ENCODE results near the gene STPG4. TPM values are rescaled to one million over a fixed set of nuclear protein-coding genes. Genes with fewer than 3 reads are reported as not detected.

The STPG4 gene
- total RNA-seq, 1 donor from 2014 or later, result under 0.01 TPM

DNA sequence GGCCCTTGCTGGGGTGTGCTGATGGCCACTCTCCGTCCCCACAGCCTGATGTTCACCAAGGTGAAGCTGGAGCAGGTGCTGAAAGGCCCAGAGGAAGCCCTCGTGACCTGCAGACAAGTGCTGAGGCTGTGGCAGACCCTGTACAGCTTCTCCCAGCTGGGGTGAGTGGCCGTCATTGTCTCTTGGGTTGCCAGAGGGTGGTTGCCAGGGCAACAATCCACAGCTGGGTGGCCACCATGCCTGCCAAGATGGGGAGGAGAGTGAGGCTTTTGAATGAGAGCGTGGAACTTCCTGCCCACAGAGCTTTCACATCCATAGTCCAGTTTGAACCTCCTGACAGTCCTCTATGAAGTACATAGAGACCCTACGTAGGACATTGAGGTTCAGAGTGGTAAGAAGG is 108.8 kb downstream of the STPG4 start:
- DNase-seq (ENCODE audit: low read depth), result no peak

DNA sequence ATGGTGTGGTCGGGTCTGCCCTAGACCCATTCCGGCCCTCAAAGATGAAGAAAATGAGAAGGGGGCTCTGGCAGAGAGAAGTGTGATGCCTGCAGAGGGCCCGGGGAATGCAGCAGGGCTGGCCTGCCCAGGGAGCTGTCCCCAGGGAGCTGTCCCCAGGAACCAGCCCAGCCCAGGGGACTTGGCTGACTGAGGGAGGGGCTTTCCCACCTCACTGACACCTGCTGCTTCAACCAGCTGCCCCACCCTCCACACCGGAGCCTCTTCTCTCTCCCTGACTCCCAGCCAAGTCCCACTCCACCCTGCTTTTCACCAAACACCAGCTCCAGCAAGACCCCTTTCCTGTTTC is 111.2 kb downstream of the STPG4 start:
- DNase-seq (ENCODE audit: low read depth), result no peak
- TF ChIP-seq, protein P1, sequence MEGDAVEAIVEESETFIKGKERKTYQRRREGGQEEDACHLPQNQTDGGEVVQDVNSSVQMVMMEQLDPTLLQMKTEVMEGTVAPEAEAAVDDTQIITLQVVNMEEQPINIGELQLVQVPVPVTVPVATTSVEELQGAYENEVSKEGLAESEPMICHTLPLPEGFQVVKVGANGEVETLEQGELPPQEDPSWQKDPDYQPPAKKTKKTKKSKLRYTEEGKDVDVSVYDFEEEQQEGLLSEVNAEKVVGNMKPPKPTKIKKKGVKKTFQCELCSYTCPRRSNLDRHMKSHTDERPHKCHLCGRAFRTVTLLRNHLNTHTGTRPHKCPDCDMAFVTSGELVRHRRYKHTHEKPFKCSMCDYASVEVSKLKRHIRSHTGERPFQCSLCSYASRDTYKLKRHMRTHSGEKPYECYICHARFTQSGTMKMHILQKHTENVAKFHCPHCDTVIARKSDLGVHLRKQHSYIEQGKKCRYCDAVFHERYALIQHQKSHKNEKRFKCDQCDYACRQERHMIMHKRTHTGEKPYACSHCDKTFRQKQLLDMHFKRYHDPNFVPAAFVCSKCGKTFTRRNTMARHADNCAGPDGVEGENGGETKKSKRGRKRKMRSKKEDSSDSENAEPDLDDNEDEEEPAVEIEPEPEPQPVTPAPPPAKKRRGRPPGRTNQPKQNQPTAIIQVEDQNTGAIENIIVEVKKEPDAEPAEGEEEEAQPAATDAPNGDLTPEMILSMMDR (IDR thresholded peaks at IDR 0.05; ENCODE audit: insufficient read depth, low read length, severe bottlenecking), result no peak
- no peak for FAIRE-seq
- H3K36me3 ChIP-seq (ENCODE audit: control insufficient read depth, insufficient read depth, low read length), result peaks cover 13% of the 10 kb centered on the region
- no peaks in the 10 kb centered on the region for H3K27me3 ChIP-seq (ENCODE audit: control insufficient read depth, insufficient read depth, low read length)
- no peak overlapping the region for H3K4me3 ChIP-seq (ENCODE audit: low read depth, low read length)

More for the DNA sequence above, 108.8 kb downstream of the STPG4 start:
- Histone ChIP-seq H3K4me3 (ENCODE audit: low read depth, low read length) (no peak overlapping the region), H3K36me3 (ENCODE audit: control insufficient read depth, insufficient read depth, low read length) (peaks cover 20% of the 10 kb centered on the region), H3K27me3 (ENCODE audit: control insufficient read depth, insufficient read depth, low read length) (no peaks in the 10 kb centered on the region)
- TF ChIP-seq, protein P1 (IDR thresholded peaks at IDR 0.05; ENCODE audit: insufficient read depth, low read length, severe bottlenecking), result no peak
- no peak for FAIRE-seq

DNA sequence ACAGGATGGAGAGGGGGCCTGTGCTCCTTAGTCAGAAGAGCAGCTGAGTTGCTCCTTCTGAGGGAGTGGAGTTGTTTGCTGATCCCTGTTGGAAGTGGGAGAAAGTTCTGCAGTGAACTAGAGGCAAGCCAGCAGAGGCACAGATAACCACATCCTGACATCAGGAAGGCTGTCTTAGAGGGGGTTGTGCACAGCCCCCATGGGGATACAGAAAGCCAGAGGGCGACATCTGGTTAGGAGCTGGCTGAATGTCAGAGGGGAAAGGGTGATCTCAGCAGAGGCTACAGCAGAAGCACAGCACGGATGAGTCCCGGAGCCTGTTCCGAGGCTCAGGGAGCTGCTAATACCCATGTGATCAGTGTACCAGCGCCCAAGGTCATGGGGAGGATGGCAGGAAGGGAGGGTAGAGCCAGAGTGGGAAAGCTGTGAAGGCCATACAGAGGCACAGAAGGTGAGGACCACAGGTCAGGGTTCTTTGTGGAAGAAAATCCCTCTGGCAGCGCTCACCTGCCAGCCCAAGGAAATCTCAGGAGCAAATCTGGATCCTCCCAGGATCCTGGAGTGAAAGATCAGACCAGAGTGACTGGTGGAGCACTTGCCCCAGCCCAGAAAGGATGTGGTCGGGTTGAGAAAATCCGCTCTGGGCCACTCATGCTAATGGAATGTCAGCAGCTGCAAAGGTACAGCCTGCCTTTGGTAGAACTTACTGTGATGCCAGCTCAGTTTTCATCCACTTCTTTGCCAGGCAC is 111.8 kb downstream of the STPG4 start:
- TF ChIP-seq, protein P1 (IDR thresholded peaks at IDR 0.05; ENCODE audit: insufficient read depth, low read length, severe bottlenecking), result no peak
- FAIRE-seq, result peak; percentile 89
- Histone ChIP-seq H3K36me3 (ENCODE audit: control insufficient read depth, insufficient read depth, low read length) (peaks cover 13% of the 10 kb centered on the region), H3K27me3 (ENCODE audit: control insufficient read depth, insufficient read depth, low read length) (no peaks in the 10 kb centered on the region), H3K4me3 (ENCODE audit: low read depth, low read length) (no peak overlapping the region)
- DNase-seq (ENCODE audit: low read depth), result peak; percentile 93

- Histone ChIP-seq H3K4me3 (ENCODE audit: low read depth, low read length) (no peak overlapping the region), H3K27me3 (ENCODE audit: control insufficient read depth, insufficient read depth, low read length) (no peaks in the 10 kb centered on the region), H3K36me3 (ENCODE audit: control insufficient read depth, insufficient read depth, low read length) (peaks cover 10% of the 10 kb centered on the region)
- TF ChIP-seq, protein P1 (IDR thresholded peaks at IDR 0.05; ENCODE audit: insufficient read depth, low read length, severe bottlenecking), result no peak
- DNase-seq (ENCODE audit: low read depth), result no peak
- no peak for FAIRE-seq
These were observed 113.0 kb downstream of the STPG4 start for GRCh38 chr2:47041891-47042684.

DNA sequence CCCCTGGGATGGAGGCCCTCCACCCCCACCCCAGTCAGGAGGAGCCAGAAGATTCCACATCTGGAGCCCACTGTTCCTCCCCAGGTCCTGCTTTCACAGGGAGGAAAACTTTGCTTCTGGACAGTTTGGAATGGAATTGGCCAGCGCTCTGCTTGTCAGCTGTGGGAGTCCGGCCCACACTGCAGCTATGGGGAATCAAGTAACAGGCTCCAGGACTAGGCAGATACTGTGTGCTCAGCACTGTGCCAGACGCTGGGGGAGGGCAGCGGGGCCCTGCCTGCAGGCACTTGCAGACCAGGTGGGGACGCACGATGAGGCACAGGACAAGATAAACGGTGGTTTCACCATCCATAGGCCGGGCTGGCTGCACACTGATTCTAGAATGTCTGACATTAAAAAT is 114.0 kb downstream of the STPG4 start:
- FAIRE-seq, result no peak
- no peaks in the 10 kb centered on the region for H3K27me3 ChIP-seq (ENCODE audit: control insufficient read depth, insufficient read depth, low read length)
- H3K4me3 ChIP-seq (ENCODE audit: low read depth, low read length), result no peak overlapping the region
- no peak for DNase-seq (ENCODE audit: low read depth)
- TF ChIP-seq, protein P1 (IDR thresholded peaks at IDR 0.05; ENCODE audit: insufficient read depth, low read length, severe bottlenecking), result no peak
- peaks cover 7% of the 10 kb centered on the region for H3K36me3 ChIP-seq (ENCODE audit: control insufficient read depth, insufficient read depth, low read length)

All from bronchial epithelial cell (primary cell).